Activated naive CD8-positive, alpha-beta T cell treated with anti-CD3 and anti-CD28 coated beads, Interleukin-2, amount 50 U/mL, for 24 hours (primary cell): ENCODE data around the gene AFF1.

Source experiments
- ATAC-seq: fragments of 150-1000 bp; cut with Tn5 transposase; one replicate; pipeline ENCODE4 v1.10.0; 2021
- DNase-seq: peaks from one replicate; pipeline ENCODE4 v3.0.0; 2021
- H3K27ac Mint-ChIP-seq: one replicate; pipeline ENCODE4 v1.8.0; 2021; ENCODE audit warnings: mild to moderate bottlenecking, mixed read lengths
- H3K27me3 Mint-ChIP-seq: one replicate; pipeline ENCODE4 v1.8.0; 2021; ENCODE audit warnings: mixed read lengths
- H3K36me3 Mint-ChIP-seq: one replicate; pipeline ENCODE4 v1.8.0; 2021; ENCODE audit warnings: low read depth, mixed read lengths
- H3K4me1 Mint-ChIP-seq: one replicate; pipeline ENCODE4 v1.8.0; 2021; ENCODE audit warnings: mixed read lengths
- H3K4me3 Mint-ChIP-seq: one replicate; pipeline ENCODE4 v1.8.0; 2021; ENCODE audit warnings: mild to moderate bottlenecking, moderate library complexity, mixed read lengths
- H3K9me3 Mint-ChIP-seq: one replicate; pipeline ENCODE4 v1.8.0; 2021; ENCODE audit warnings: mixed read lengths

The AFF1 gene

DNA sequence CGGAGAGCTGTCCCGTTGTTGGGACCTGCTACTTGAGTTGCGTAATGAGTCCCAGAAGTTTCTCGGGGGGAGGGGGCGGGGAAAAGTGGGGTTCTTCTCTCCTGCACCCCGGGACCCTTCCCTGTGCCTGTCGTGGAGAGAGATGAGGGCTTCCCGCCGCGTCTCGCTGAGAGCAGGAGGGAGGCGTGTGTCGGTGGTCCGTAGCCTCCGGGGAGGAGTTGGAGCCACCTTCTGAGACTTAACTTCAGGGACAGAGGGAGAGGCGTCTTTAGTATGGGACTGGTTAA is 698 bp downstream of the AFF1 start:
- no peaks in the 10 kb centered on the region for H3K9me3 Mint-ChIP-seq
- H3K36me3 Mint-ChIP-seq, result no peaks in the 10 kb centered on the region
- ATAC-seq (no peak), DNase-seq (no peak)
- peak overlapping the region; percentile 84 for H3K4me3 Mint-ChIP-seq
- peaks cover 60% of the 10 kb centered on the region for H3K4me1 Mint-ChIP-seq
- peak overlapping the region; percentile 90 for H3K27ac Mint-ChIP-seq
- no peaks in the 10 kb centered on the region for H3K27me3 Mint-ChIP-seq

DNA sequence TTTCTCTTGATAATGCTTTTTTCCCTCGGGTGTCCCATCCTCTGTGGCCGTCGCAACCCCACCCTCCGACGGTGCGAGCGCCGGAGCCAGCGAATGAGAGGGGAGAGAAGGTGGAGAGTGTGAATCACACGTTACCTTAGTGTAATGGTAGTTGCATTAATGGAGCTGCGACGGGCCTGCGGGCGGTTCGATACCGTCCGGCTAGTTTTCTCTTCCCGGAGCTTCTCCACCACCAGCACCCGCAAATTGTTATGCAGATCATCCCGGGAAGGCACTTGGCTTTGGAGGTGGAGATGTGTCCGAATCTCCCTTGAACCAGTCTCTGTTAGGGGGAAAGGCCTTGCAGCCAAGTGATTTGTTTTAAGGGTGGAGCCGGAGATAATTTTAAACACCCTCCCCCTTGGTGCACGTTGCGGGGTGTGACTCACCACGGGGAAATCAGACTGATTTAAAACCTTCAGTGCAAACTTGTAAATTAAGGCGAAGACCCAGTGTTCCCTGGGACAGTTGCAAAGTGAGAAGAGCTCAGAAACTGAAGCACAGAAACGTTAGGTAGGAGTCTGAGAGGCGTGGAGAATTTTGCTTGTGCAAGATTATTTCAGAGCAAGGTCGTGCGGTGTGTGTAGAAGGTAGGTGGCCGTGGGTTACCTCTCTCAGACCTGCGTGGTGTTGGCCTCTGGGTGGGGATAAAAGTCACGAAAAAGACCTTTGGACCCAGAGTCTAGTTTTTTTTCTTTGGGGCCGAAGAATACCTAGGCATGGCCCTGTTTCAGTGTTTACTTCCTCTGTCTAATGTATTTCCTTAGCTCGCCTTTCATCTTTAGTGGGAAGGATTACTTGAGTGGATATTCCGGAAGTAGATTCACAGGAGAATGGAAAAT is 1.3 kb downstream of the AFF1 start:
- ATAC-seq (peak; percentile 73), DNase-seq (peak; percentile 73)
- peak overlapping the region; percentile 90 for H3K27ac Mint-ChIP-seq
- peaks cover 65% of the 10 kb centered on the region for H3K4me1 Mint-ChIP-seq
- H3K36me3 Mint-ChIP-seq, result no peaks in the 10 kb centered on the region
- H3K27me3 Mint-ChIP-seq, result no peaks in the 10 kb centered on the region
- H3K9me3 Mint-ChIP-seq, result no peaks in the 10 kb centered on the region
- H3K4me3 Mint-ChIP-seq, result peak overlapping the region; percentile 84

- no peak for ATAC-seq
- H3K27me3 Mint-ChIP-seq, result no peaks in the 10 kb centered on the region
- H3K27ac Mint-ChIP-seq, result peak overlapping the region; percentile 88
- H3K9me3 Mint-ChIP-seq, result no peaks in the 10 kb centered on the region
- peaks cover 72% of the 10 kb centered on the region for H3K4me1 Mint-ChIP-seq
- H3K36me3 Mint-ChIP-seq, result no peaks in the 10 kb centered on the region
- peak overlapping the region; percentile 53 for H3K4me3 Mint-ChIP-seq
- no peak for DNase-seq
Observed at GRCh38 chr4:86938771-86939520, 4.1 kb downstream of the AFF1 start.

GRCh38 chr4:86939729-86940575 is 5.1 kb downstream of the AFF1 start:
- DNase-seq, result no peak
- Mint-ChIP-seq H3K27me3 (no peaks in the 10 kb centered on the region), H3K4me3 (peak overlapping the region; percentile 53), H3K9me3 (no peaks in the 10 kb centered on the region), H3K27ac (peak overlapping the region; percentile 88), H3K36me3 (no peaks in the 10 kb centered on the region), H3K4me1 (peaks cover 78% of the 10 kb centered on the region)
- peak; percentile 25 for ATAC-seq

GRCh38 chr4:86940920-86941460 is 6.2 kb downstream of the AFF1 start:
- H3K36me3 Mint-ChIP-seq, result no peaks in the 10 kb centered on the region
- no peak for ATAC-seq
- H3K4me3 Mint-ChIP-seq, result no peak overlapping the region
- H3K9me3 Mint-ChIP-seq, result no peaks in the 10 kb centered on the region
- no peaks in the 10 kb centered on the region for H3K27me3 Mint-ChIP-seq
- peak overlapping the region; percentile 88 for H3K27ac Mint-ChIP-seq
- H3K4me1 Mint-ChIP-seq, result peaks cover 79% of the 10 kb centered on the region
- no peak for DNase-seq

- H3K4me1 Mint-ChIP-seq, result peaks cover 75% of the 10 kb centered on the region
- H3K27ac Mint-ChIP-seq, result no peak overlapping the region
- no peaks in the 10 kb centered on the region for H3K9me3 Mint-ChIP-seq
- H3K4me3 Mint-ChIP-seq, result no peak overlapping the region
- DNase-seq (no peak), ATAC-seq (no peak)
- no peaks in the 10 kb centered on the region for H3K27me3 Mint-ChIP-seq
- no peaks in the 10 kb centered on the region for H3K36me3 Mint-ChIP-seq
Observed at GRCh38 chr4:86942185-86942666, 7.4 kb downstream of the AFF1 start.

- no peak for ATAC-seq
- H3K4me1 Mint-ChIP-seq, result peaks cover 61% of the 10 kb centered on the region
- DNase-seq, result no peak
- H3K36me3 Mint-ChIP-seq, result peaks cover 5% of the 10 kb centered on the region
- H3K27ac Mint-ChIP-seq, result peak overlapping the region; percentile 48
- H3K4me3 Mint-ChIP-seq, result no peak overlapping the region
- no peaks in the 10 kb centered on the region for H3K9me3 Mint-ChIP-seq
- no peaks in the 10 kb centered on the region for H3K27me3 Mint-ChIP-seq
Observed at GRCh38 chr4:86944964-86945781, 10.4 kb downstream of the AFF1 start.

DNA sequence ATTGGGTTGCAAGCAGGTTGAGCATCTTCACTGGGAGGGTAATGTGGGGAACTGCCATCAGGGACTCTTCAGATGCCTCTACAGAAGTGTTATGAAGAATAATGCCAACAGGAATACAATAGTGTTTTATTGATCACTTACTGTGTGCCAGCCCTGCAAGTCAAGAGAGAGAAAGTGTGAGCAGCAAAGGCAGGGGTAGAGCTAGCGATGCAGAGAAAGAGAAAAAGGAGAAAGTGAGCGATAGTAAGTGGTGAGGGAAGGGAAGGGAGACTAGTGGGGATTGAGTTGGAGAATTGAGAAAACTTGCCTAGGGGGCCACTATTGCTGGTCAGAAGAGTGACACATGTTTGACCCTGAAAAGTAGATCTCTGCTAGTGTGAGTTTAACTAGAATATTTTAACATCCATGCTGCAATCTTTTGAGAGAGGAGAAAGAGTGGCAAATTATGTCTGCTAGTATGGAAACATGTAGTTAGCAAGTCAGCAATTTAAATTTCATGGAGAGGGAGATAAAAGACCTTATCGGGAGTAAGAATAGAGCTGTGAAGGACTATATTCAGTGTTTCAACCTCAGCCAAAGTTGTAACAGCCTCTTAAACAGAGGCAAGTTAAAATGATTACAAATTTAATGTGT is 12.2 kb downstream of the AFF1 start:
- ATAC-seq, result no peak
- Mint-ChIP-seq H3K4me1 (peaks cover 48% of the 10 kb centered on the region), H3K36me3 (peaks cover 5% of the 10 kb centered on the region), H3K9me3 (no peaks in the 10 kb centered on the region), H3K4me3 (no peak overlapping the region), H3K27ac (no peak overlapping the region), H3K27me3 (no peaks in the 10 kb centered on the region)
- no peak for DNase-seq

GRCh38 chr4:86947501-86948120 is 12.8 kb downstream of the AFF1 start:
- peaks cover 5% of the 10 kb centered on the region for H3K36me3 Mint-ChIP-seq
- H3K27ac Mint-ChIP-seq, result no peak overlapping the region
- H3K9me3 Mint-ChIP-seq, result no peaks in the 10 kb centered on the region
- DNase-seq (no peak), ATAC-seq (peak; percentile 57)
- no peak overlapping the region for H3K4me3 Mint-ChIP-seq
- peaks cover 44% of the 10 kb centered on the region for H3K4me1 Mint-ChIP-seq
- H3K27me3 Mint-ChIP-seq, result no peaks in the 10 kb centered on the region

GRCh38 chr4:86948276-86948675 is 13.5 kb downstream of the AFF1 start:
- Mint-ChIP-seq H3K27me3 (no peaks in the 10 kb centered on the region), H3K36me3 (peaks cover 5% of the 10 kb centered on the region), H3K4me3 (no peak overlapping the region), H3K27ac (no peak overlapping the region), H3K4me1 (peaks cover 40% of the 10 kb centered on the region), H3K9me3 (no peaks in the 10 kb centered on the region)
- DNase-seq (no peak), ATAC-seq (no peak)

DNA sequence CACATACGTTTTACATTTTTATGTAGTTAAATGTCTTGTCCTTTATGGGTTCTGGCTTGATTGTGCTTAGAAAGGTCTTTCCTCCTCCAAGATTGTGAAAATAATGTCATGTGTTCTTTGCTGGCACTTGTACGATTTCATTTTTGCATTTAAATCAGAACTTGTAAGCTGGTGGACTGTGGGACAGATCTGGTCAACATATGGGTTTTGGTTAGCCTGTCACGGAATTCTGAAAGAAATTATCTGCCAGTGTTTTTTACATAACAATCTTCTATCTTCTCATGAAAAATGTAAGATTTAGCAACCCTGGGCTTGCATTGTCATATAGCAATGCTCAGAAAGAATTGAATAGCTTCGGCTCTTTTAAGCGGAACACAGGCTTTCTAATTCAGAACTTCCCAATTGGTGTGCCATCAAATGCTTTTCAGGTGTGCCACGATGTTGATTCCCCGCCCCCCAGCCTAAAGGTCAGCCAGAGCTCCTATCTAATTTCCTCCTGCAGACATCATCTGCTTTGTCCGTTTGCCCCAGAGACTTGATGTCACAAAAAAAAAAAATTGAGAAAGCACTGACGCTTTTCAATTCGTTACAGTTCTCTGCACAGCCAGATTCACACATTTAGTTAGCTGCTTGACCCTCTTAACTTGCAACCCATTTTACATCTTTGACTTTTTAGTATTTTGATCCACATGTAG is 16.2 kb downstream of the AFF1 start:
- Mint-ChIP-seq H3K9me3 (no peaks in the 10 kb centered on the region), H3K27ac (no peak overlapping the region), H3K27me3 (no peaks in the 10 kb centered on the region), H3K4me1 (peaks cover 33% of the 10 kb centered on the region), H3K4me3 (no peak overlapping the region), H3K36me3 (peaks cover 9% of the 10 kb centered on the region)
- DNase-seq (no peak), ATAC-seq (no peak)

DNA sequence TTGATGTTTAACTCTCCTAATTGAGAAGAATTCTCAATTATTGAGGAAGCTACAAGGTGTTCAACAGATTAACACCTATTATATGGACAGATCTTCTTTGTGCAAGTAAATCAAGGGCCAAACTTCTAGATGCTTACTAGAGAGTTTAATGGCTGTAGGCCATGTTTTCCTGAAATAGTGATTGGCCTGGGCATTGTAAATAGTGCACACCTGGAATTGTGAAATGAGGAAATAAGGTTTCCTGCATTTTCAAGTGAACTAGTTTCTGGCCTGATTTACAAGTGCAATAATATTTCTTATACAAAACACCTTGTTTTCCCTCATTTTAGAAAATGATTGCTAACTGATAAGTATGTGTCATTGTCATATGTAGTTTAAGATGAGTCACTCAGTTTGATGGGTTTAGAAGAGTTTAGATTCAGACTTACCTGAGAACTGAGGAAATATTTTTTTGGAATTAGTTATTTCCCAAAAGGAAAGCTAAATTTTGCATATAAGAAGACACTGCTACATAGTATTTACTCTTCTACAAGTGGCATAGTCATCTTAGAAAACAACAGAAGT is 21.2 kb downstream of the AFF1 start:
- H3K9me3 Mint-ChIP-seq, result no peaks in the 10 kb centered on the region

More for the DNA sequence above, 21.2 kb downstream of the AFF1 start:
- Mint-ChIP-seq H3K4me1 (peaks cover 46% of the 10 kb centered on the region), H3K4me3 (no peak overlapping the region), H3K27me3 (no peaks in the 10 kb centered on the region), H3K27ac (no peak overlapping the region), H3K36me3 (peaks cover 10% of the 10 kb centered on the region)
- ATAC-seq, result no peak
- DNase-seq, result no peak
